Tibial nerve (tissue), 4 donors: ENCODE results near the gene GAPDHS.

Source experiments
- CTCF ChIP-seq, 5 experiments: fragments of 200-600 bp in 3 of 5; fragments of 450-650 bp in 2 of 5; sonication (generic) in 3 of 5; IDR thresholded peaks; one replicate each; pipeline ENCODE4 v1.5.1; 2016 to 2019; ENCODE audit warnings: antibody characterized with exemption in 5 of 5, mild to moderate bottlenecking in 3 of 5, moderate library complexity in 2 of 5
- EP300 ChIP-seq, 2 donors: sonication (generic); formaldehyde crosslinking; IDR thresholded peaks; one replicate each; pipeline ENCODE4 v1.6.1; 2017; ENCODE audit warnings: antibody characterized with exemption in 2 of 2, mild to moderate bottlenecking in 1 of 2
- POLR2A ChIP-seq, 2 donors: fragments of 450-650 bp; IDR thresholded peaks; one replicate each; pipeline ENCODE4 v1.6.1; 2017; ENCODE audit warnings: antibody characterized with exemption in 2 of 2, mild to moderate bottlenecking in 2 of 2, moderate library complexity in 2 of 2

- TF ChIP-seq CTCF (IDR thresholded peaks at IDR 0.05) = no peak
- TF ChIP-seq POLR2A (IDR thresholded peaks at IDR 0.05) = no peak
- no peak for TF ChIP-seq EP300 (IDR thresholded peaks at IDR 0.05)
These were observed 57.6 kb downstream of the GAPDHS start for GRCh38 chr19:35590875-35591274.
